IPS-18c (cell line): ENCODE results near the gene ALG13.
"Not testable (repeated sequence)": the region's sequence is repeated elsewhere in the genome, so short reads cannot be mapped to it uniquely, and the experiment has no call there.

ENCODE experiments used
- H3K4me3 ChIP-seq: 2 replicates; pipeline ENCODE4 v1.7.0; 2013; ENCODE audit warnings: low read depth, mild to moderate bottlenecking, low read length, moderate library complexity; ENCODE audit not compliant: insufficient read depth
- H3K9me3 ChIP-seq: one replicate; pipeline ENCODE4 v1.6.1; 2013; ENCODE audit warnings: mild to moderate bottlenecking, low read length, moderate library complexity; ENCODE audit not compliant: control insufficient read depth, insufficient read depth

ALG13 gene

DNA sequence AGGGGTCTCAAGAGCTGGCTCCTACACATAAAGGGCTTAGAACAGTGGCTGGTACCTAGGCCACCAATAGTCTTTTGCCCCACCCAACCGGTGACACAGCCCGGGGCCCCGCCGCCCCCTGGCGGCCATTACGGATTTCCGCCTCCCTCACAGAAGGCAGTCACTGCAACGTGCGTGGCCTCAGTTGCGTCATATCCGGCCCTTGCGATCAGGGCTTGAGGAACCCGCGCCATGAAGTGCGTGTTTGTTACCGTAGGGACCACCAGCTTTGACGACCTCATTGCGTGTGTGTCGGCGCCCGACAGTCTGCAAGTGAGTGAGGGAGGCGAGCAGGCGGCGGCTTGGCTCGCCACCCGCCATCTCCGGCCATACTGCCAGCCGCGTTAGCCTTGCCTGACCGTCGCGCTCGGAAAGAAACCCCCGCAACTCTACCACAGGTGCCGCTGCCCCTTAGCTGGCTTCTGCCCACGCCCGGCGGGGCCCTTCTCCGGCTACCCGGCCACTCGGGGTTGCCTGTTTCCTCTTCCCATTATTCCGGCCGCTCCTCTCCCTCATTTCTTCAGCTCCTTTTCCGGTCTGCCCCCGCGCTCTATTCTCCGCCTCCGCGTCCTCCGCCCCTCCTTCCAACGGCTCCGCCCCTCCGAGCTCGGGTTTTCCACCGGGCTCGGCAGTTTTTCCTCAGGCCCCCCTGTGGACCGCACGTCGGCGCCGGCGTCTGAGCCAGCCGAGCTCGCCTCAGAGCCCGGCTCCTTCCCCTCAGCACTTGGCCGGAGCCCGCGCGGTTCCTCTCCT is at the start of gene ALG13:
Gene ALG13 (plus strand): TSS at position 183 of the 792 bp plus-strand sequence. CDS start 49 bp downstream, at position 232.
- H3K4me3 ChIP-seq = peak within 1 kb of the TSS; percentile 88
- peaks cover 2% of the 10 kb centered on the region for H3K9me3 ChIP-seq

- H3K4me3 ChIP-seq = no peak overlapping the region
- H3K9me3 ChIP-seq = no peaks in the 10 kb centered on the region
These were observed 45.9 kb upstream of the ALG13 start for GRCh38 chrX:111634823-111635729.

DNA sequence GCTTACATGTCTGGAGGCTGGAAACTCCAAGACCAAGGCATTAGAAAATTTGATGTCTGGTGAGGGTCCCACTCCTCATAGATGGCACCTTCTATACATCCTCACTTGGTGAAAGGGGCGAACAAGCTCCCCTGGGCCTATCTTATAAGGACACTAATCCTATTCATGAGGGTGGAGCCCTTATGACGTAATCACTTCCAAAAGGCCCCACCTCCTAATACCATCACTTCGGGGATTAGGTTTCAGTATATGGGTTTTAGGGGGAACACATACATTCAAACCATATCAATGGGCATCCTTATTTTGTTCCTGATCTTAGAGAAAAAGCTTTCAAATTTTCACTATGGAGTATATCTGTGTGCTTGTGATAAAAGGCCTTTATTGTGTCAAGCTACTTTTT is 39.0 kb upstream of the ALG13 start:
- H3K4me3 ChIP-seq = no peak overlapping the region
- no peaks in the 10 kb centered on the region for H3K9me3 ChIP-seq

GRCh38 chrX:111645165-111645564 is 35.8 kb upstream of the ALG13 start:
- H3K4me3 ChIP-seq, H3K9me3 ChIP-seq: not testable (repeated sequence)

DNA sequence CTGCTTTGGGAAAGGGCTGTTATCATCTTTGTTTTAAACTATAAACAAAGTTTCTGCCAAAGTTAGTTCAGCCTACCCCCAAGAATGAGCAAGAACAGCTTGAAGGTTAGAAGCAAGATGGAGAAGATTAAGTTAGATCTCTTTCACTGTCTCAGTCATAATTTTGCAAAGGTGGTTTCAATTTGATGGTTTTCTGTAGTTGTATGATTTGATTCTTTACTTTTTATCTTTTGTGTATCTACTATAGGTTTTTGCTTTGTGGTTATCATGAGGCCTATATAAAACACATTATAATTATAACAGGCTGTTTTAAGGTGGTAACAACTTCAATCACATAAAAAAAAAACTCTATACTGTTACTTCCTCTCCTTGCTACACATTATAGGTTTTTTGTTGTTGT is 35.4 kb upstream of the ALG13 start:
- no peak overlapping the region for H3K4me3 ChIP-seq
- no peaks in the 10 kb centered on the region for H3K9me3 ChIP-seq

DNA sequence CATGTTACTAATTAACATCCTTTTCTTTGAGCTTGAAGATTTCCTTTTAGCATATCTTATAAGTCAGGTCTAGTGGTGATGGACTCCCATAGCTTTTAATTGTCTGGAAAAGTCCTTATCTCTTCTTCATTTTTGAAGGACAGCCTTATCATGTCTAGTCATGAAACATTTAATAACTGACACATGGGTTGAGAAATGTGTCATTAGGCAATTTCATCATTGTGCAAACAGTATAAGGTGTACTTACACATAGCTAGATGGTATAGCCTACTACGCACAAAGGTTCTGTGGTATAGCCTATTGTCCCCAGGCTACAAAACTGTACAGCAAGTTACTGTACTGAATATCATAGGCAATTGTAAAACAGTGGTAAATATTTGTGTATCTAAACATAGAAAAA is 34.5 kb upstream of the ALG13 start:
- Histone ChIP-seq H3K4me3 (no peak overlapping the region), H3K9me3 (no peaks in the 10 kb centered on the region)

DNA sequence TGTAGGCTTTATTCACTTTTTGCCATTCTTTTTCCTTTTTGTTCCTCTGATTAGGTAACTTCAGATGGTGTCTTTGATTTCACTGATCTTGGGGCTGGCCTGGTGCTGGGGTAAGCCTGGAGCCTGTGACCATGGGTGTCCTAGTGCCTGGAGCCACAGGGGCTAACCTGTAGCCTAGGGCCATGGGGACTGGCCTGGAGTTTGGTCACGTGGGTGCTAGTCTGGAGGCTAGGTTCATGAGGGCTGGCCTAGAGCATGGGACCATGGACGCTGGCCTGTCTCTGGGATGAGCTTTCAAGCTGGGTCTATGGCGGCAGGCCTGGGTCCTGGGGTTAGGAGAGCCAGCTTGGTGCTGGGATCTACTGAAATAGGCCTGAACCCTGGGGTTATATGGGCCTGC is 32.2 kb upstream of the ALG13 start:
- H3K4me3 ChIP-seq = no peak overlapping the region
- H3K9me3 ChIP-seq = no peaks in the 10 kb centered on the region

DNA sequence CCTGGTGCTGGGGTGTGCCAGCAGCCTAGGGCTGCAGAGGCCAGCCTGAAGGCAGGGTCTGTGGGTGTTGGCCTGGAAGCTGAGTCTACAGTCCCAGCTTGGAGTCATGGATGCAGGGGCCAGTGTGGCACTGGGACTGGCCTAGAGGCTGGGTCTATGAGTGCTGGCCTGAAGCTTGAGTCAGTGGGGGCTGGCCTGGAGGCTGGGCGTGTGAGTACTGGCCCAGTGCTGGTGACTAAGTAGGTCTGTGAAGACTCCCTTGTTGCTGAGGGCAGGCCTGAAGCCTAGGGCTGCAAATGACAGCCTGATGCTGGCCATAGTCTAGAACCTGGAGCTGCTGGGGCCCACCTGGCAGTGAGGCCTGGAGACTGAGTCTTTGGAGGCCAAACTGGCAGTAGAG is 31.3 kb upstream of the ALG13 start:
- Histone ChIP-seq H3K9me3 (no peaks in the 10 kb centered on the region), H3K4me3 (no peak overlapping the region)

- no peak overlapping the region for H3K4me3 ChIP-seq
- no peaks in the 10 kb centered on the region for H3K9me3 ChIP-seq
These were observed 30.1 kb upstream of the ALG13 start for GRCh38 chrX:111650845-111651244.

DNA sequence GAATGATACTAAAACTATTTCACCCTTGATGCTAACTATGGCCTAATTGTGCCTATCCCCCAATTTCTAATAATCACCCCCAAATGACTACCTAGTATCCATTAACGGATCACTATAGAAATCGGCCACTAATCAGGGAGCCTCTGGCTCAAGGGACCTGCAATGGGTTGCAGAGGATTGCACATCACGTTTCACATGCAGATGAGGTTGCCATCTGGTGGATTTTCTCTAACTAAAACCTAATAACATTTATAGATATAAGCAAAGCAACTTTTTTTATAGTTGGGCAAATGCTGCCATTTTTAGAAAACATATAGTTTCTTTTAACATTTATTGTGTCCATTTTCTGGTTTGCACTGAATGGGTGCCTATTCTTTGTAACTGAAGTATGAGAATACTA is 28.3 kb upstream of the ALG13 start:
- no peak overlapping the region for H3K4me3 ChIP-seq

GRCh38 chrX:111661241-111661640 is 19.7 kb upstream of the ALG13 start:
- Histone ChIP-seq H3K9me3 (no peaks in the 10 kb centered on the region), H3K4me3 (no peak overlapping the region)

More for the DNA sequence above, 28.3 kb upstream of the ALG13 start:
- H3K9me3 ChIP-seq = no peaks in the 10 kb centered on the region

DNA sequence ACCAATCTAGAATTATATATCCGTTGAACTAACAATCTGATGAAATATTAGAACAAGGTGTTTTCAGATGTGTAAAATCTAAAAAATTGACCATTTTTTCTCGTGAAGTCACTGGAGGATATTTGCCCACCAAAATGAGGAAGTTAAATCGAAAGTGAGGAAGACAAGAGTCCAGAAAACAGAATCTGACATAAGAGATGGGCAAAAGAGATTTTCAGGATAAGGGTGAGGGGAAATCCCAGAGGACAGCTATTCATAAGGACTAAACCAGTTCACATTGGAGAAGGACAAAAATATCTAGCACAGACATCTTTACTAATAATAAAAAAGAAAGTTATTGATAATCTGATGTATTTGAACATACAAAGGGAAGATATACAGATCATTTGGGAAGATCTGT is 18.7 kb upstream of the ALG13 start:
- Histone ChIP-seq H3K4me3 (no peak overlapping the region), H3K9me3 (no peaks in the 10 kb centered on the region)

- no peaks in the 10 kb centered on the region for H3K9me3 ChIP-seq
- no peak overlapping the region for H3K4me3 ChIP-seq
These were observed 9.3 kb upstream of the ALG13 start for GRCh38 chrX:111671668-111672067.

DNA sequence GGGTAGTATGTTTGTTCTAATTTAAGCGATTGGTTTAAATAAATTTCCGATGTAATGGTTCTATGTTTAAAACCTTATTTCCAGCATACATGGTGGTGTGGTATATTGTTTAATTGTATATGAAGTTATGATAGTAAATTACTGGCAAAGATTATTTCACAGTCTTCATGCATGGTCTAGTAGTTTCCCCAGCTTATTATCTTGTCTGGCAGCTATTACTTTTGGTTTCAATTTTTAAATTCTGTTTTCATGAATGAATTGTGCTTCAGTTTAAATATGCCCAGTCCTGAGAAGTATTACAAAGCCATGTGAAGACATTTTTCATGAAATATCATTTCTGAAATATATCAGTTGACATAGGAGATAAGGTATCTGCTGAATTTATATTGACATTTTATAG is 6.3 kb downstream of the ALG13 start:
- Histone ChIP-seq H3K9me3 (no peaks in the 10 kb centered on the region), H3K4me3 (no peak overlapping the region)

- no peaks in the 10 kb centered on the region for H3K9me3 ChIP-seq
- no peak overlapping the region for H3K4me3 ChIP-seq
These were observed 14.4 kb downstream of the ALG13 start for GRCh38 chrX:111695297-111695880.

DNA sequence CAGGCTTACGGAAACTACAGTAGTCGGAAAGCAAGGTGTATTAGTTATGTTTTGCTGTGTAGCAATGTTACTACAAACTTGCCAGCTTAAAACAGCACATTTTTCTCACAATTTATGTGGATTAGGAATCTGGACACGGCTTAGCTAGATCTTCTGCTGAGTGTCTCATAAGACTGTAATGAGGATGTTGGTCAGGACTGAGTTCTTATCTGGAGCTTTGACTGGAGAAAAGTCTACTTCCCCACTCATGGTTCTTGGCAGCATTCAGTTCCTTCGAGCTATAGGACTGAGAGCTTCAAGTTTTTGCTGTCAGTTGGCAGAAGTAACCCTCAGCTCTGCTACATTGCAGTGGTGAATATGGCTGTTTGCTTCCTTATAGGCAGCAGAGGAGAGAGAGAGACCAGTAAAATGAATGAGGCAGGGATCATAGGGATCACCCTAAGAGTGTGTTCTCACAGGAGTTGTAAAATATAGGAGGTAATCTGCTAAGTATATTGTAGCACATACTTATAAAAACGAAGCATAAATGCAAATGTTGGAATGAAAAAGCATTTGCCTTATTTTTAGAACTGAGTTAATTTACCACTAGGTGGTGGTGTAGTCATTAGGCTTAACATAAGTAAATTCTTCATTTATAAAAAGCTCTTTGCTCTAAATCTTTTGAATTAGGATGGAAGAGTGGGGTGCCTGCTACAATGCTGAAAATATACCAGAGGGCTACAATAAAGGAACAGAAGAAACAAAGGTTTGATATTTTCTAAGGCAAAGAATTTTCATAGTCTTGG is 38.6 kb downstream of the ALG13 start:
- Histone ChIP-seq H3K9me3 (no peaks in the 10 kb centered on the region), H3K4me3 (no peak overlapping the region)

DNA sequence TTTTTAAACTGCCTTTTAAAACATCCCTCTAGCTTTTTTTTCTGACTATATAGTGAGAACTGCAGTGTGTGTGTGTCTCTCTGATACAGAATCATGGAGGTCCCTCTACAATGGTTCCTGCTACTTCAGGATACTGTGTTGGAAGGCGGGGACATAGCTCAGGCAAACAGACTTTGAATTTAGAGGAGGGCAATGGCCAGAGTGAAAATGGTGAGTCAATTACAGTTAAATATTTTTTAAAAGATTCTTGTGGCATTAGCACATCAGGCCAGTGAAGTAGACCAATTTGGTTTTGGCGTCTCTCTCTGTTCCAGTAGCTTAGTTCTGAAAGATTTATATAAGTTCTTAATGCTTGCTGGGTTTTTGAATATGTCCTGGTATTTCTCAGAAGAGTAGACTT is 47.1 kb downstream of the ALG13 start:
- H3K4me3 ChIP-seq = no peak overlapping the region
- H3K9me3 ChIP-seq = no peaks in the 10 kb centered on the region
